ENCODE measurements around the gene STPG1.

STPG1 gene

GRCh38 chr1:24363994-24364393 is 49.6 kb downstream of the STPG1 start:
- Histone ChIP-seq H3K27ac (ENCODE audit: low read depth, low read length) (no peak overlapping the region), H3K4me3 (ENCODE audit: low read depth in 1 of 5, low read length in 5 of 5) (no peak overlapping the region), H3K9me3 (ENCODE audit: control insufficient read depth in 5 of 5, low read length in 5 of 5) (no peaks in the 10 kb centered on the region), H3K27me3 (ENCODE audit: control insufficient read depth in 5 of 5, insufficient read depth in 4 of 5, low read length in 5 of 5) (no peaks in the 10 kb centered on the region), H3K36me3 (ENCODE audit: control insufficient read depth in 5 of 5, insufficient read depth in 5 of 5, low read length in 5 of 5) (peaks cover 0 to 33% (median 12%) of the 10 kb centered on the region in 5 donors), H3K4me1 (ENCODE audit: control insufficient read depth in 5 of 5, insufficient read depth in 5 of 5, low read length in 5 of 5) (peaks cover 0 to 10% (median 4%) of the 10 kb centered on the region in 5 donors), H3K9ac (ENCODE audit: low read length in 5 of 5) (no peak overlapping the region)

- Histone ChIP-seq H3K9ac (ENCODE audit: low read length in 5 of 5) (no peak overlapping the region), H3K36me3 (ENCODE audit: control insufficient read depth in 5 of 5, insufficient read depth in 5 of 5, low read length in 5 of 5) (peaks cover 0 to 39% (median 16%) of the 10 kb centered on the region in 5 donors), H3K4me3 (ENCODE audit: low read depth in 1 of 5, low read length in 5 of 5) (no peak overlapping the region), H3K27ac (ENCODE audit: low read depth, low read length) (no peak overlapping the region), H3K9me3 (ENCODE audit: control insufficient read depth in 5 of 5, low read length in 5 of 5) (no peaks in the 10 kb centered on the region), H3K27me3 (ENCODE audit: control insufficient read depth in 5 of 5, insufficient read depth in 4 of 5, low read length in 5 of 5) (no peaks in the 10 kb centered on the region), H3K4me1 (ENCODE audit: control insufficient read depth in 5 of 5, insufficient read depth in 5 of 5, low read length in 5 of 5) (peaks cover 0 to 15% (median 3%) of the 10 kb centered on the region in 5 donors)
Measured at GRCh38 chr1:24362982-24363614, 50.5 kb downstream of the STPG1 start.

GRCh38 chr1:24362396-24362795 is 51.2 kb downstream of the STPG1 start:
- peaks cover 0 to 42% (median 18%) of the 10 kb centered on the region in 5 donors for H3K36me3 ChIP-seq (ENCODE audit: control insufficient read depth in 5 of 5, insufficient read depth in 5 of 5, low read length in 5 of 5)
- no peak overlapping the region for H3K9ac ChIP-seq (ENCODE audit: low read length in 5 of 5)
- no peak overlapping the region for H3K4me3 ChIP-seq (ENCODE audit: low read depth in 1 of 5, low read length in 5 of 5)
- H3K9me3 ChIP-seq (ENCODE audit: control insufficient read depth in 5 of 5, low read length in 5 of 5): no peaks in the 10 kb centered on the region
- H3K27ac ChIP-seq (ENCODE audit: low read depth, low read length): no peak overlapping the region
- peaks cover 0 to 17% (median 3%) of the 10 kb centered on the region in 5 donors for H3K4me1 ChIP-seq (ENCODE audit: control insufficient read depth in 5 of 5, insufficient read depth in 5 of 5, low read length in 5 of 5)
- no peaks in the 10 kb centered on the region for H3K27me3 ChIP-seq (ENCODE audit: control insufficient read depth in 5 of 5, insufficient read depth in 4 of 5, low read length in 5 of 5)

GRCh38 chr1:24361811-24362210 is 51.8 kb downstream of the STPG1 start:
- Histone ChIP-seq H3K27me3 (ENCODE audit: control insufficient read depth in 5 of 5, insufficient read depth in 4 of 5, low read length in 5 of 5) (no peaks in the 10 kb centered on the region), H3K9me3 (ENCODE audit: control insufficient read depth in 5 of 5, low read length in 5 of 5) (no peaks in the 10 kb centered on the region), H3K27ac (ENCODE audit: low read depth, low read length) (no peak overlapping the region), H3K4me1 (ENCODE audit: control insufficient read depth in 5 of 5, insufficient read depth in 5 of 5, low read length in 5 of 5) (peaks cover 0 to 17% (median 3%) of the 10 kb centered on the region in 5 donors), H3K9ac (ENCODE audit: low read length in 5 of 5) (no peak overlapping the region), H3K36me3 (ENCODE audit: control insufficient read depth in 5 of 5, insufficient read depth in 5 of 5, low read length in 5 of 5) (peaks cover 0 to 45% (median 19%) of the 10 kb centered on the region in 5 donors), H3K4me3 (ENCODE audit: low read depth in 1 of 5, low read length in 5 of 5) (no peak overlapping the region)

GRCh38 chr1:24360681-24361080 is 52.9 kb downstream of the STPG1 start:
- H3K9me3 ChIP-seq (ENCODE audit: control insufficient read depth in 5 of 5, low read length in 5 of 5): no peaks in the 10 kb centered on the region
- H3K4me1 ChIP-seq (ENCODE audit: control insufficient read depth in 5 of 5, insufficient read depth in 5 of 5, low read length in 5 of 5): peaks cover 0 to 17% (median 3%) of the 10 kb centered on the region in 5 donors
- H3K9ac ChIP-seq (ENCODE audit: low read length in 5 of 5): no peak overlapping the region
- H3K36me3 ChIP-seq (ENCODE audit: control insufficient read depth in 5 of 5, insufficient read depth in 5 of 5, low read length in 5 of 5): peaks cover 0 to 43% (median 17%) of the 10 kb centered on the region in 5 donors
- H3K27ac ChIP-seq (ENCODE audit: low read depth, low read length): no peak overlapping the region
- H3K4me3 ChIP-seq (ENCODE audit: low read depth in 1 of 5, low read length in 5 of 5): no peak overlapping the region
- no peaks in the 10 kb centered on the region for H3K27me3 ChIP-seq (ENCODE audit: control insufficient read depth in 5 of 5, insufficient read depth in 4 of 5, low read length in 5 of 5)

- peaks cover 0 to 31% (median 17%) of the 10 kb centered on the region in 5 donors for H3K36me3 ChIP-seq (ENCODE audit: control insufficient read depth in 5 of 5, insufficient read depth in 5 of 5, low read length in 5 of 5)
- no peak overlapping the region for H3K9ac ChIP-seq (ENCODE audit: low read length in 5 of 5)
- H3K4me1 ChIP-seq (ENCODE audit: control insufficient read depth in 5 of 5, insufficient read depth in 5 of 5, low read length in 5 of 5): peaks cover 0 to 15% (median 3%) of the 10 kb centered on the region in 5 donors
- no peaks in the 10 kb centered on the region for H3K9me3 ChIP-seq (ENCODE audit: control insufficient read depth in 5 of 5, low read length in 5 of 5)
- no peak overlapping the region for H3K4me3 ChIP-seq (ENCODE audit: low read depth in 1 of 5, low read length in 5 of 5)
- H3K27me3 ChIP-seq (ENCODE audit: control insufficient read depth in 5 of 5, insufficient read depth in 4 of 5, low read length in 5 of 5): peaks cover 0 to 2% (median 0%) of the 10 kb centered on the region in 5 donors
- no peak overlapping the region for H3K27ac ChIP-seq (ENCODE audit: low read depth, low read length)
Measured at GRCh38 chr1:24357038-24357437, 56.5 kb downstream of the STPG1 start.

GRCh38 chr1:24355466-24355865 is 58.1 kb downstream of the STPG1 start:
- Histone ChIP-seq H3K36me3 (ENCODE audit: control insufficient read depth in 5 of 5, insufficient read depth in 5 of 5, low read length in 5 of 5) (peaks cover 0 to 31% (median 17%) of the 10 kb centered on the region in 5 donors), H3K27ac (ENCODE audit: low read depth, low read length) (no peak overlapping the region), H3K27me3 (ENCODE audit: control insufficient read depth in 5 of 5, insufficient read depth in 4 of 5, low read length in 5 of 5) (peaks cover 0 to 3% (median 0%) of the 10 kb centered on the region in 5 donors), H3K9me3 (ENCODE audit: control insufficient read depth in 5 of 5, low read length in 5 of 5) (no peaks in the 10 kb centered on the region), H3K9ac (ENCODE audit: low read length in 5 of 5) (no peak overlapping the region), H3K4me1 (ENCODE audit: control insufficient read depth in 5 of 5, insufficient read depth in 5 of 5, low read length in 5 of 5) (peaks cover 0 to 15% (median 3%) of the 10 kb centered on the region in 5 donors), H3K4me3 (ENCODE audit: low read depth in 1 of 5, low read length in 5 of 5) (no peak overlapping the region)

- Histone ChIP-seq H3K4me1 (ENCODE audit: control insufficient read depth in 5 of 5, insufficient read depth in 5 of 5, low read length in 5 of 5) (peaks cover 0 to 6% (median 2%) of the 10 kb centered on the region in 5 donors), H3K9ac (ENCODE audit: low read length in 5 of 5) (no peak overlapping the region), H3K4me3 (ENCODE audit: low read depth in 1 of 5, low read length in 5 of 5) (no peak overlapping the region), H3K27me3 (ENCODE audit: control insufficient read depth in 5 of 5, insufficient read depth in 4 of 5, low read length in 5 of 5) (peaks cover 0 to 8% (median 0%) of the 10 kb centered on the region in 5 donors), H3K36me3 (ENCODE audit: control insufficient read depth in 5 of 5, insufficient read depth in 5 of 5, low read length in 5 of 5) (peaks cover 0 to 17% (median 11%) of the 10 kb centered on the region in 5 donors), H3K27ac (ENCODE audit: low read depth, low read length) (no peak overlapping the region), H3K9me3 (ENCODE audit: control insufficient read depth in 5 of 5, low read length in 5 of 5) (no peaks in the 10 kb centered on the region)
Measured at GRCh38 chr1:24353292-24353891, 60.2 kb downstream of the STPG1 start.

GRCh38 chr1:24351918-24352627 is 61.5 kb downstream of the STPG1 start:
- Histone ChIP-seq H3K4me3 (ENCODE audit: low read depth in 1 of 5, low read length in 5 of 5) (no peak overlapping the region), H3K36me3 (ENCODE audit: control insufficient read depth in 5 of 5, insufficient read depth in 5 of 5, low read length in 5 of 5) (peaks cover 0 to 4% (median 1%) of the 10 kb centered on the region in 5 donors), H3K4me1 (ENCODE audit: control insufficient read depth in 5 of 5, insufficient read depth in 5 of 5, low read length in 5 of 5) (no peaks in the 10 kb centered on the region), H3K27ac (ENCODE audit: low read depth, low read length) (no peak overlapping the region), H3K27me3 (ENCODE audit: control insufficient read depth in 5 of 5, insufficient read depth in 4 of 5, low read length in 5 of 5) (peaks cover 0 to 8% (median 4%) of the 10 kb centered on the region in 5 donors), H3K9me3 (ENCODE audit: control insufficient read depth in 5 of 5, low read length in 5 of 5) (no peaks in the 10 kb centered on the region), H3K9ac (ENCODE audit: low read length in 5 of 5) (no peak overlapping the region)

- Histone ChIP-seq H3K9me3 (ENCODE audit: control insufficient read depth in 5 of 5, low read length in 5 of 5) (no peaks in the 10 kb centered on the region), H3K4me3 (ENCODE audit: low read depth in 1 of 5, low read length in 5 of 5) (no peak overlapping the region), H3K4me1 (ENCODE audit: control insufficient read depth in 5 of 5, insufficient read depth in 5 of 5, low read length in 5 of 5) (no peaks in the 10 kb centered on the region), H3K9ac (ENCODE audit: low read length in 5 of 5) (no peak overlapping the region), H3K36me3 (ENCODE audit: control insufficient read depth in 5 of 5, insufficient read depth in 5 of 5, low read length in 5 of 5) (no peaks in the 10 kb centered on the region), H3K27ac (ENCODE audit: low read depth, low read length) (no peak overlapping the region), H3K27me3 (ENCODE audit: control insufficient read depth in 5 of 5, insufficient read depth in 4 of 5, low read length in 5 of 5) (peaks cover 0 to 14% (median 4%) of the 10 kb centered on the region in 5 donors)
Measured at GRCh38 chr1:24351247-24351646, 62.3 kb downstream of the STPG1 start.
